ENCODE data around the gene RFX8.

DNA sequence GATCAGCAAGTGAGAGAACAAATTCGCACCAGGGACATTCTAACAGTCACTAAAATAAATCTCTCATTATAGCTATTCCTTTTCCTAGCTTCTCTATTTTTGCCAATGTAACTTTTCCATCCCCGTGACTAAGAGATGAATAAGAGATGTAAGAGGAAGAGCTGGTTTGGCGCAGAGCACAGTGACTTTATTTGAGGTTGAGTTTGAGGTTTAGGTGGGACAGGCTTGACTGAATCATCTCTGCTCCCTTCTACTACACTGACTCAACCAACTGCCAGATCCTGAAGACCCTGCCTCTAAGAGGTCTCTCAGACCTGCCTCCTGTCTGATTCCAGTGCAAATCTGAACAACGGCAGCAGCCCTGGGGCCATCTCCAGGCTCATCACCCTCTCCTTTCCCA, 28.0 kb downstream of the RFX8 start:
- TF ChIP-seq, protein P1, sequence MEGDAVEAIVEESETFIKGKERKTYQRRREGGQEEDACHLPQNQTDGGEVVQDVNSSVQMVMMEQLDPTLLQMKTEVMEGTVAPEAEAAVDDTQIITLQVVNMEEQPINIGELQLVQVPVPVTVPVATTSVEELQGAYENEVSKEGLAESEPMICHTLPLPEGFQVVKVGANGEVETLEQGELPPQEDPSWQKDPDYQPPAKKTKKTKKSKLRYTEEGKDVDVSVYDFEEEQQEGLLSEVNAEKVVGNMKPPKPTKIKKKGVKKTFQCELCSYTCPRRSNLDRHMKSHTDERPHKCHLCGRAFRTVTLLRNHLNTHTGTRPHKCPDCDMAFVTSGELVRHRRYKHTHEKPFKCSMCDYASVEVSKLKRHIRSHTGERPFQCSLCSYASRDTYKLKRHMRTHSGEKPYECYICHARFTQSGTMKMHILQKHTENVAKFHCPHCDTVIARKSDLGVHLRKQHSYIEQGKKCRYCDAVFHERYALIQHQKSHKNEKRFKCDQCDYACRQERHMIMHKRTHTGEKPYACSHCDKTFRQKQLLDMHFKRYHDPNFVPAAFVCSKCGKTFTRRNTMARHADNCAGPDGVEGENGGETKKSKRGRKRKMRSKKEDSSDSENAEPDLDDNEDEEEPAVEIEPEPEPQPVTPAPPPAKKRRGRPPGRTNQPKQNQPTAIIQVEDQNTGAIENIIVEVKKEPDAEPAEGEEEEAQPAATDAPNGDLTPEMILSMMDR (conservative IDR thresholded peaks at IDR 0.05; ENCODE audit: low read depth, low read length) = no peak
- TF ChIP-seq MXI1 (IDR thresholded peaks at IDR 0.05; ENCODE audit: borderline replicate concordance, low read depth, low read length) (no peak), RAD21 (IDR thresholded peaks at IDR 0.05; ENCODE audit: low read length) (no peak), RCOR1 (IDR thresholded peaks at IDR 0.05; ENCODE audit: insufficient replicate concordance, low read length) (no peak), ELK1 (IDR thresholded peaks at IDR 0.05; ENCODE audit: borderline replicate concordance, low read depth, low read length) (no peak), RFX5 (IDR thresholded peaks at IDR 0.05; ENCODE audit: low read depth, low read length) (no peak), MAFK (IDR thresholded peaks at IDR 0.05; ENCODE audit: low read depth, low read length) (no peak), CEBPB (IDR thresholded peaks at IDR 0.05; ENCODE audit: low read depth, low read length) (no peak), POLR2A (IDR thresholded peaks at IDR 0.05; ENCODE audit: low read depth, low read length) (no peak), USF2 (IDR thresholded peaks at IDR 0.05; ENCODE audit: low read depth, low read length) (no peak)

All from IMR-90 (cell line).